ENCODE data around the gene PHACTR3.

- TF ChIP-seq POLR2A (IDR thresholded peaks at IDR 0.05): no peak
- TF ChIP-seq, protein P1, sequence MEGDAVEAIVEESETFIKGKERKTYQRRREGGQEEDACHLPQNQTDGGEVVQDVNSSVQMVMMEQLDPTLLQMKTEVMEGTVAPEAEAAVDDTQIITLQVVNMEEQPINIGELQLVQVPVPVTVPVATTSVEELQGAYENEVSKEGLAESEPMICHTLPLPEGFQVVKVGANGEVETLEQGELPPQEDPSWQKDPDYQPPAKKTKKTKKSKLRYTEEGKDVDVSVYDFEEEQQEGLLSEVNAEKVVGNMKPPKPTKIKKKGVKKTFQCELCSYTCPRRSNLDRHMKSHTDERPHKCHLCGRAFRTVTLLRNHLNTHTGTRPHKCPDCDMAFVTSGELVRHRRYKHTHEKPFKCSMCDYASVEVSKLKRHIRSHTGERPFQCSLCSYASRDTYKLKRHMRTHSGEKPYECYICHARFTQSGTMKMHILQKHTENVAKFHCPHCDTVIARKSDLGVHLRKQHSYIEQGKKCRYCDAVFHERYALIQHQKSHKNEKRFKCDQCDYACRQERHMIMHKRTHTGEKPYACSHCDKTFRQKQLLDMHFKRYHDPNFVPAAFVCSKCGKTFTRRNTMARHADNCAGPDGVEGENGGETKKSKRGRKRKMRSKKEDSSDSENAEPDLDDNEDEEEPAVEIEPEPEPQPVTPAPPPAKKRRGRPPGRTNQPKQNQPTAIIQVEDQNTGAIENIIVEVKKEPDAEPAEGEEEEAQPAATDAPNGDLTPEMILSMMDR (IDR thresholded peaks at IDR 0.05): no peak
- TF ChIP-seq EP300 (IDR thresholded peaks at IDR 0.05): no peak
These were observed 25.1 kb downstream of the PHACTR3 start for GRCh38 chr20:59629141-59630045.

Data from tibial nerve (tissue), 4 donors.